HG02981 (cell line): ENCODE measurements around the gene KLF11.

Experiments
- ATAC-seq: cut with Tn5 transposase; IDR thresholded peaks from one replicate; pipeline ENCODE4 v1.9.1; 2021; ENCODE audit warnings: mild to moderate bottlenecking, moderate library complexity; ENCODE audit not compliant: unreplicated experiment

KLF11 gene

DNA sequence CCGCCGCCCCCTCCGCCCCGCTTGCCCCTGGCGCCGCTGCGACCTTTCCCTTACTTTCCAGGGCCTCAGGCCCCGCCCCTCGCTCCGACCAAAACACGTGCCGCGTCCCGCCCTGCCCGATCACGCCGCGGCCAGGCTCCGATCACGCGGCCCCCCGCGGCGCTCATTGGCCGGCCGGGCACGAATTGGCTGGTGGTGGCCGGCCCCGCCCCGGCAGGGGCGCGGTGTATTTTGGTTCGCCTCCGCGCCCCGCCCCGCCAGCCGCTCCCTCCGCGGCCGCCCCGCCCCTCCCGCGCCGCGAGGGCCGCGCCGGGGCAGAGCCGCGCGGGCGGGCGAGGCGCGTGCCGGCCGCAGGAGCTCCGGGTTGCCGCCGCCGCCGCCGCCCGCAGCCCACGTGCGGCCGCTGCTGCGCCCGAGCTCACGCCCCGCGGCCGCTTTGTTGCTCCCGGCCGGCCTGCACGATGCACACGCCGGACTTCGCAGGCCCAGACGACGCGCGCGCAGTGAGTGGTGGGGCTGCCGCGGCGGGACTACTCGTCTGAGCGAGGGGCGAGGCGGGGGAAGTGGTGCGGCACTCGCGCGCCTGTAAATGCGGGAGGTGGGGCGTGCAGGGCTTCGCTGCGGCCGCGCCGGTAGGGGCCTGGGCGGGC lies at the start of gene KLF11:
KLF11 (plus strand) TSS at position 295 of the 650 bp plus-strand sequence; CDS start at position 462, 167 bp downstream.
- peak; percentile 72 for ATAC-seq

DNA sequence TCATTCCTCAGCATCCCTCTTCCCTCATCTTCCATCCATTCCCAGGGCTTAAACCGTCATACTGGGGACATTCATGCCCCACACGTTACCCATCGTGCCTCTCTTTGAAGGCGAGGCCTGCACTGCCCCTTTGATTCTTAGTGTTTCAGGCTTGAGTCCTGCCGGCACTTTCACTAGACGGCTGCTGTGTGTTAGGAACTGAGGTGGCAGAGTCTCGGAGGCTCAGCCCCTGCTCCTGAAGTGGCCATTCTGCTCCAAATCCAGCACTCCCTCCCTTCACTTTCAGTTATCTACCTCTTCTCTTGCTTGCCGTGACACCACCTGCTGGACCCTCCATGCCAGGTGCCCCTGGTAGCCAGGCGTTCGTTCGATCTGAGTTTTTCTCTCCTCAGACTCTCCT lies 48.9 kb upstream of the KLF11 start:
- ATAC-seq: no peak

DNA sequence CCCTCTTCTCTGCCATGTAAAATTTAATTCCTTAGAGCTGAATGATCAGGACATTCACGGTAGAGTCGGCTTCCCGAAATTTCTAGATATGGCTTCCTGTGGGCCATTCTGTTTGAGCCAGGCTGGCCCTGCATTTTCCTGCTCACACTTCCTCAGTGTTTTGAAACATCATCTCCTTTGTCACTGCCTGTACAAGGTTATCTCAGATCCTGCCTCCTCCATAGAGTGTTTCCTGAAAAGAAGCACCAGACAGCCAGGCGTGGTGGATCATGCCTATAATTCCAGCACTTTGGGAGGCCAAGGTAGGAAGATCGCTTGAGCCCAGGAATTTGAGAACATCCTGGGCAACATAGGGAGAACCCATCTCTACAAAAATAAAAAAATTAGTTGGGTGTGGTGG lies 48.3 kb upstream of the KLF11 start:
- no peak for ATAC-seq

DNA sequence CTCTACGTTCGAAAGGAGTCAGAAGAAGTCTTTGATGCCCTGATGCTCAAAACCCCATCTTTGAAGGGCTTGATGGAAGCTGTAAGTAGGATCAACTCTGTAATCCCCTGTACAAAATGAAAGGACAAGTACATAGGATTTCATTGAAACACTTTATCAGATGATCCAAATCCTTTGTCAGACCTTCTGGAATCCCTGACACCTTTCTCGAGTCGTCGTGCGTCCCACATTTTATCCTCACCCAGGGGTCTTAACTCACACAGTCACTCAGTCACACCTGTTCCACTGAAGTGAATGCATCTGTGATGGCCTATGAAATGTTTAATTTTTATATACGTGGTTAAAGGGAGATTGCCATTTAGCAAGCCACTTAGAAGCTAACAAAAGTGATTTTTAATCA lies 47.0 kb upstream of the KLF11 start:
- no peak for ATAC-seq

DNA sequence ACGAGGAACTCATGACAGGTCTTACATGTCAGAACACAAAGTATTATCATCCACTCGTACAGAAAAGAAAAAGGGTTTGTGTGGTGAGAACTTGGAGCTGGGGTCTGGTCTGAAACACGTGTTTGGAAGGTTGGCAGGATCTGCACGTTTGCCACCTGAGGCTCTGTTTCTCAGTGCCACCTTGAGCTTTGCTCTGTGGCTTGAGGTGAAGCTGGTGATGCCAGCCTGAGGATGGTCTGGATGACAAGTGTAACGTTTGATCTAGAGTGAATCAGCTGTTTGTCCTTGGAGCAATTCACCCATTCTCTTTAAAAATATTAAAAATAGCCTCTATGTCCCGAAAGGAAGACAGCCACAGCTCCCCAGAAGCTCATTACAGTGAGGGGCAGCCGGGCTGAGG lies 45.4 kb upstream of the KLF11 start:
- no peak for ATAC-seq

DNA sequence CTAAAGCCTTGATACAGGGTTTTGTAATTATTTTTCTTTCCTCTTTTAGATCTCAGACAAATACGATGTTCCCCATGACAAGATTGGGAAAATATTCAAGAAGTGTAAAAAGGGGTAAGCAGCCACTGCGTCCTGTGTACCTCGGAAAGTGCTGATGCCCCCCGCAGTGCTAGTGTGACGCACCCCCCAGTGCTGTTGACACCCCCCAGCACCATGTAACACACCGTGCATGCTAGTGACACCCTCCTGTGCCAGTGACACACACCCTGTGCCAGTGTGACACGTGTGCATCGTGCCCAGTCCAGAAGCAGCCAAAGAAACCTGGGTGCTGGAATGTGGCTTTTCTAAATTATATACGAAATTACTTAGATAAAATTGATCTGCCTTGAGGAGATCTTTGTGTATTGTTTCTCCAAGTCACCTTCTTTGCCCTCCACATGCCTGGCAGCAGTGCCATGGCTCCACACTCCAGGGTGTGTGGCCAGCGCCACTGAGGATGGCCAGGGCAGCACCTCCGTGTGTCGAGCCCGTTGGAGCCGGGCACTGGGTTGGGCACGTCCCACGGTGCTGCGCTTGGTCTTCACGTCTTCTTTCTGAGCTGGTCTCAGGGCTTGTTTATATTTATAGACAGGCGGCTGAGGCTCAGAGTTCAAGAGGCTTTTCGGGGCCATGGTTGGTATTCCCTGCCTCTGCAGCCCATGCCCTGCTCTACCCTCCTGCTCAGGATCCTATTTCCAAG lies 44.3 kb upstream of the KLF11 start:
- no peak for ATAC-seq

DNA sequence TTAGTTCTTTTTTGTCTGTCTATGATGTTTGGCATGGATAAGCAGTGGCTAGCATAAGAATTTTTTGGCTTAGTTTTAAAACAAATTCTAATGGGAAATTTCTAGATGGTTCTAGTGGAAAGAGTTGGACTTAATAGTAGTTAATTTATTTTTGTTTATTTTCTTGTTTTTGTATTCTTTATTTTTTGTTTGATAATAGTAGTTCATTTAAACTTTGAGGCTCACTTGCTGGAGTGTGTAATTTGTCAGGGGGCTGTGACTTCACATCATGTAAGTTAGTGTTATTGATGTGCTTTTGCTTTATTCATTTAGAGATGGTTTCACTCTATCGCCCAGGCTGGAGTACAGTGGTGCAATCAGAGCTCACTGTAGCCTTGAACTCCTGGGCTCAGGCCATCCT lies 43.7 kb upstream of the KLF11 start:
- no peak for ATAC-seq

DNA sequence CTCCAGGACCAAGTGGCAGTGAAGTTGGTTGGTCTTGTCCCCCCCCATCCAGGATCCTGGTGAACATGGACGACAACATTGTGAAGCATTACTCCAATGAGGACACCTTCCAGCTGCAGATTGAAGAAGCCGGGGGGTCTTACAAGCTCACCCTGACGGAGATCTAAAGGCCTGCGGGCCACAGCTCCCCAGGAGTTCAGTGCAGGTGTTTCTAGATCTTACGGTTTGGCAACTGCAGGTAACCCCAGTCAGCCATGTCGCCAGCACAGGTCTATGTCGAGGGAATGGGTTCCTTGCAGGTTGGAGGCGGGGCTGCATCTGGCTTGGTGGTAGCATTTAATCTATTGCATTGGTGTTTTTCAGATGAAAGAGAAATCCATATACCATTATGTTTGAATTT lies 42.8 kb upstream of the KLF11 start:
- no peak for ATAC-seq

DNA sequence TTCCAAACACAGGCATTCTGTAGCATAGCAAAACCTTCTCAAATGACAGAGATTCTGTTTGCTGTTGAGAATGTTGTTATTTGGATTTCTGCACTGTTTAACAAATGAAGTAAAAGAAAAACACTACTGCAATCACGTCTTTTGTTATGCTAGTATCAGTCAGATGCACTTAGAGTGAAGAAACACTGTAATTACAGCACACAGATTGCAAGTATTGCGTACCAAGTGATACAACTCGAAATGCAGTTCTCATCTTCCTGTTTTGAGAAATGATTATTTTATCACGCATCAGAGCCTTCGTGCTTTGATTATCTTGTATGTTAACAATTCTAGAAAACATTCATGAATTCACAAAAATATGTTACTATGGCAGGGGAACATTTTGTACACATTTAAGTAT lies 41.8 kb upstream of the KLF11 start:
- ATAC-seq: no peak

DNA sequence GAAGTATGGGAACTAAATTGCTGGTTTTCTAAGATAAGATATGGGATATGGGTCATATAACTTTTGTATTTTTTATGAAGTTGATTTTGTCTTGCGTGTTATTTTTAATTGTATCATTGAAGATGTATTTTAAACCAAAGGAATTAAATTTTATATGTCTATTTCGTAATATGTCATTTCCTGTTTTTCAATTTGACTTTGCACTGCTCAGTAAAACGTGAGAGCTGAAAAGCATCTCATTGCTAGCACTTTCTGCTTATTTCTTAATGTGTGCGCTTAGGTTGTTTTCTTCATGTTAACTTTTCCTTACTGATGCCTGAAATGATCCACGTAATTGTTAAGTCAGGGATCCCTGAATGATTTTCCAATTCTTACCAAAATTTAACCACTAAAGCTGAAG lies 41.2 kb upstream of the KLF11 start:
- no peak for ATAC-seq

DNA sequence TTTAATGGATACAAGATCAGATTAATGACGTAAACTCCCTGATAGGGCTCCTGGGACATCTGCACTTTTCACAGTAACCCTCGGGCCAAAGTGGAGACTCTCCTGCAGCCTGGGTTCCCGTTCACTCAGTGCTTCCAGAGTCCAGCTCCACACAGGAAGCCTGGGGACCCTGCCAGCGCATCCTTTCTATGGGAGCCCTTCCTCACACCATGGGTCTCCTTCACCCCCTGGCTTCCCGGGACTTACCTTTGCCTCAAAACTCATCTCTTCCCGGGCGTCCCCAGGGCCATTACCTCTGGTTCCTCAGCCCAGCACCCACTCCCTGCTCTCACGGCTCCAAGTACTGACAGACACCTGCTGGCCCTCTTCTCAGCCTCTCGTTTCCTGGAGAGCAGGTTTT lies 40.7 kb upstream of the KLF11 start:
- no peak for ATAC-seq

DNA sequence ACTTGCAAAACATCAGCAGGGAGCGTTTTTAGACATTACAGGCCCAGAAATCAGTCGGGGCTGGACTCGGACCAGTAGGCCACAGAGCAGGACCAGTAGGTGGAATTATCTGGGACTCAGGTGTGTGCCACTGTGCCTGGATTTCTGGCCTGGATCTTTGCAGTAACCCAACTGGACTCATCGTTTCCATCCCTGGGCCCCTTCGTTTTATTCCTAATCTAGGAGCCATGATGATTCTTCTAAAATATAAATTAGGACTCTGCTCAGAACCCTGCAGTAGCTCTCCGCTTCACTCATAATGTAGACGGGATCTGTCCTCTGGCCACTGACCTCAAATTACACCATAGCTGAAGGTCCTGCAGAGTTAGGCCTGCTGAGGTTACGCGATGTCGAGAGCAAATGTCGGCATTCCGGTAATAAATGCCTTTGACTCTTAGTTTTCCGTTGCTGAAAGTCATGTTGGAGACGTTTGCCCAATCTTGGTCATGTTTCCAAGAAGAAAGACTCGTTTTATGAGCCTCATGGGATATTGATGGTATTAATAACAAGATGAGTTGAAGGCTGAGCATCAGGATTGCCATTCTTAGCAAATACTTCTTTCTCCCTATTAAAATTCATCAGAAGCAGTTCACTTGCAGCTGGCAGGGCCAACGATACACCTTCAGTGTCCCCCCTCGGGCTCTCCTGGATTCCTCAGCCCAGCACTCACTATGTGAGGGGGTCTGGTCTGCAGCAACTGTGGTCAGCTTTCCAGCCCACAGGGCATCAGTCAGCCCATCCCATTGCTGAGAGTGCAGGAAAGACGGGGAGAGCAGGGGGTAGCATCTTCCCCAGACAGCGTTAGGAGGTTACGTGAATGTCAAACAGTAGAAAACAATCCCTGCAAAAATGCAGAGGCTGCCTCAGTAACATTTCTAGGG lies 39.9 kb upstream of the KLF11 start:
- ATAC-seq: no peak

DNA sequence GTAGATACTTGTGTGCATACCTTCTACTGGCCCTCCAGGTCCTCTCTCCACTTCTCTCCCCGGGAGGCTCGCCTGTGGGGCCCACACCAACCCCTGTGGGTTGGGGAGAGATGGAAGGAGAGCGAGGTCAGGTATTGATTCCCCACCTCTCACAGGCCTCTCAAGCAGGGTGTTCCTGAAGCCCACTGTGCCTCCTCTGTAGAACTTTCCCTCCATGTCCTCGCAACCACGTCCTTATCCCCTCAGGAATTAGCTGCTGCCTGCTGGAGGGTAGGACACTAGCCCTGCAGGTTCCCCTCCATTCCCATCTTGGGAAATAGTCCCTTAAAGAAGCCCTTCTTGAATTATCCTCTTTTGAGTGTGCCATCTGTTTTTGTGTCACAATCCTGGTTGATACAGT lies 38.9 kb upstream of the KLF11 start:
- ATAC-seq: no peak

DNA sequence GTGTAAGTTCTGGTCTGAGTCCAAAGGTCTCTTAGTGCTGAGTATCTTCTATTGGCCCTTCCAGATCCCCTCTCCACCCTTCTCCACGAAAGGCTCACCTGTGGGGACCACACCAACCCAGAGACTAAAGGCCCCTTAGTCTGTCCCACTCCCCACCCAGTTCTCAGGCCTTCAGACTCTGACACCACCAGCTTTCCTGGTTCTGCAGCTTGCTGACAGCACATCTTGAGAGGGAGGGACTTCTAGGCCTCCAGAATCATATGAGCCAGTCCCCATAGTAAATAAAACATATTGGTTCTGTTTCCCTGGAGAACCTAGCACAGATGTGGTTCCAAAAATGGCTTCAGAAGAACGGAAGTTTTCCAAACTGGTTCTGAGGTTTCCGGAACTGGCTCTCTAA lies 38.5 kb upstream of the KLF11 start:
- ATAC-seq: no peak

DNA sequence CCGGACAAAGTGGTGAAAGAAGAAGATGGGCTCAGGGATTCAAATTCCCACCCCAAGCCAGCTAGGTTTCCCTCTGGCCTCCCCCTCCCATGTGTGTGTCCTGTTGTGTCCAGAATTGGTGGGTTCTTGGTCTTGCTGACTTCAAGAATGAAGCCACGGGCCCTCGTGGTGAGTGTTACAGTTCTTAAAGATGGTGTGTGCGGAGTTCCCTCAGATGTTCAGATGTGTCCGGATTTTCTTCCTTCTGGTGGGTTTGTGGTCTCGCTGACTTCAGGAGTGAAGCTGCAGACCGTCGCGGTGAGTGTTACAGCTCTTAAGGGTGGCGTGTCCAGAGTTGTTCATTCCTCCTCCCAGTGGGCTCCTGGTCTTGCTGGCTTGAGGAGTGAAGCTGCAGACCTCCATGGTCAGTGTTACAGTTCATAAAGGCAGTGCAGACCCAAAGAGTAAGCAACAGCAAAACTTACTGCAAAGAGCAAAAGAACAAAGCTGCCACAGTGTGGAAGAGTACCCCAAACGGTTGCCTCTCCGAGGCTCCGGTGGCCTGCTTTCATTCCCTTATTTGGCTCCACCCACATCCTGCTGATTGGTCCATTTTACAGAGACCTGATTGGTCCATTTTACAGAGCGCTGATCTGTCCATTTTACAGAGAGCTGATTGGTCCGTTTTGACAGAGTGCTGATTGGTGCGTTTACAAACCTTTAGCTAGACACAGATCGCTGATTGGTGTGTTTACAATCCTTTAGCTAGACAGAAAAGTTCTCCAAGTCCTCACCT lies 37.7 kb upstream of the KLF11 start:
- ATAC-seq: no peak

DNA sequence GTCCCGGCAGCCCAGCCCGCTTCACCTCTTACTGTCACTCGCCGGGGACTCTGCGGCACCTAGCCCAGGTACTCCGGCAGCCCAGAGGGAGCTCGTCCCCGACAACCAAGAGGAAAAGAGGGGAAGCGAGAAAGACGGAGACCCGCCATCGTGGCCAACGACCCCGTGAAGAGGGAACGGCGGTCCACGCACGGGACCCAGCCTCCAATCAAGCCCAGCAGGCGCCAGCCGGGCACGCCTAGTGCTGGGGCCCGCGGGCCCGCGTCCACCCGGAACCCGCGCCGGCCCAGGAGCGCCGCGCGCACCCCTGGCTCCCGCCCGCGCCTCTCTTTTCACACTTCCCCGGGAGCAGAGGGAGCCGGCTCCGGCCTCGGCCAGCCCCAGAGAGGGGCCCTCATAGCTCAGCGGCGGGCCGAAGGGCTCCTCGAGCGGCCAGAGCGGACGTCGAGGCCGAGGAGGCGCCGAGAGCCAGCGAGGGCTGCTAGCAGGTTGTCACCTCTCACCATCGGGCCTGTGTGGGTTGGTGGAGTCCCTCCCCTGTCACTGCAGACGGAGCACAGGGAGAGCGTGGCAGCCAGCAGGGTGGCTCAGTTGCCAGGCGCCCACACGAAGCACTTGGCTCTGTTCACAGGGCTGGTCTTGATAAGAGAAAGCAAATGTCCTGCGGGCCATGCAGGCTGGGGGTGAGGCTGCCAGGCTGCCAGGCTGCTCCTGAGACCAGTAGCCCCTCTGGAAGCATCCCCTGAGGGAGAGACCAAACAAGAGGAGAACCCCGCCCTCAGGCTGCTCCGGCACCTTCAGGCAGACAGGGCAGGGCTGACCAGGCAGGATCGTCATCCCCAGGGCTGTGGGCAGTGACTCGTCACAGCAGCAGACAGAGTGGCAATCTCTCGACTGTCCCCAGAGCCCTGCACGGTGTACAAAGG lies 36.9 kb upstream of the KLF11 start:
- ATAC-seq: no peak

DNA sequence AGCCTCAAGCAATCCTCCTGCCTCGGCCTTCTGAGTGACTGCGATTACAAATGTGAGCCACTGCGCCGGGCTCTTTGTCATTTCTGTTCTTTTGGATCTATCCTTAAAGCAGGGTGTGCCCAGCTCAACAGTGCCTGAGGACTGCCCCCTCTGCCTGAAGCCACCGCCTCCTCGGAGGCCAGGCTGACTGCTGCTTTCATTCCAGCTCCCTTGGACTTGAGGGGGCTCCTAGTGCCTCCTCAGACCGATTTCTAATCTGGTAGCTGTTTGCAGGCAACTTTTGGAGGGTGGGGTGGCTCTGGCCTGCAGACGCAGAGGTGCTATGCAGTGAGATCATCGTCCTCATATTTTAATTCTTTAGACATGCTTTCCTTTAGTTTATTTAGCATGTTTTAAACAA lies 35.9 kb upstream of the KLF11 start:
- ATAC-seq: no peak

DNA sequence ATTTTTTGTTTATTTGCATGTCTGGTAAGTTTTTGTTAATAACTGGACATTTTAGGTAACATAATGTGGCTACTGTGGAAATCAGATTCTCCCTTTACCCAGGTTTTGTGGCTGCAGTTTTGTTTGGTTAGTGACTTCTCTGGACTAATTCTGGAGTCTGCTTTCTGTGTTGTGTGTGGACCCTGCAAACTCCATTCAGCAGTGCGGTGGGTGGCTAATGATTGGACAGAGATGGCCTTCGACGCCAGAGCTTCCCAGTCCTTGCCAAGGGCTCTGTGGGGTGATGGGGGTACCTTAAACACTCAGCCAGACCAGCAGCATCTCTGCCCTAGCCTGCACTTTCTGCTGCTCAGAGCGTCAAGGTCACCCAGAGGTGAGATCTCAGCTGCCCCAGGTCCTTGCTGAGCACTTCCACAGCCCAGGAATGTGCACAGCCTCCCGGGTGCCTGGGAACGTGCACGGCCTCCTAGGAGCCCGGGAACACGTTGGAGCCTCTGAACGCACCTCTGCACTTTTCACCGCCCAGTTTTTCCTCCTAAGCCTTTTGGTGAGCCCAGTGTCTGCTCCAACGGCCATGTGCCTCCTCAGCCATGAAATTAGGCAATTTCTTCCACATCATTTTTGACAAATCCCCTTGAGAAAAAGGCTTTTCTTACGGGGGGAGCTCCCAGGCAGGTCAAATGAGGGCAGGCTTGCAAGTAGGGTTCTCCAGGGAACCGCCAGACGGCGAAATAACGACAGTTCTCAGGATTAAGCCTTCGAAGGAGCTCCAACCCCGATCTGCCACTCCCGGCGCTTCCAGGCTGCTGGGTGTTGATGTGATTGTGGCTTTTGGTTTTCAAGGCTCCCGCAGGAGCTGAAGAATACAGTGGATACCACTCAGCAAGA lies 35.2 kb upstream of the KLF11 start:
- no peak for ATAC-seq

DNA sequence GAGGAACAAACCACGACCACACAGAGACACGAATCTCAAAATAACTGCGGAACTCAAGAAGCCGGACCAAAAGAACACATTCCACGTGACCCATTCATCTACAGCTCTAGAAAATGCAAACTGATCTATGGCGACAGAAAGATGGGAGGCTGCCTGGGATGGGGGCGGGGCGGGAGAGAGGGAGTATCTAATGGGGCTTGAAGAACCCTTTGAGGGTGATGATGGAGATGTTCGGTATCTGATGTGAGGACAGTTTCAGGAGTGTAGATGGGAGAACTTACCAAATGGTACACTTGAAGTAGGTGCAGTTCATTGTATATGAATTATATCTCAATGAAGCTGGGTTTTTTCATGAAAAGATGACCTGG lies 34.6 kb upstream of the KLF11 start:
- no peak for ATAC-seq
